H1 (cell line): ENCODE data around the gene ELAPOR2. TPM values are rescaled to one million over a fixed set of nuclear protein-coding genes. Genes with fewer than 3 reads are reported as not detected.

ENCODE experiments used
- CTCF ChIA-PET: fragments of 300-600 bp; sonication (Branson Sonifier 250); formaldehyde crosslinking; loops from one replicate; lab custom pipeline; 2021; ENCODE audit not compliant: partially characterized antibody; lab: Charles Lee
- POLR2A ChIA-PET: fragments of 300-600 bp; sonication (Branson Sonifier 250); formaldehyde crosslinking; loops from one replicate; lab custom pipeline; 2021; ENCODE audit warnings: inconsistent platforms; ENCODE audit not compliant: partially characterized antibody; lab: Charles Lee
- DNase-seq, 2 experiments: peaks; one replicate each; pipeline versions ENCODE4 v3.0.0 to v3.0.0-alpha.2; 2010 to 2022; ENCODE audit warnings: low spot score in 2 of 2, low read depth in 1 of 2, mixed read lengths in 1 of 2
- FAIRE-seq: peaks from 2 replicates; lab custom pipeline; 2011; peaks lifted over from hg19 to GRCh38; lab: Jason Lieb, UNC
- H2AFZ ChIP-seq: 2 replicates; pipeline ENCODE4 v1.8.1; 2012; ENCODE audit warnings: low read length, inconsistent platforms
- H2AK5ac ChIP-seq: 2 replicates; pipeline ENCODE4 v1.6.1; 2013; ENCODE audit warnings: low read depth, low read length
- H2BK120ac ChIP-seq: replicated peaks from 2 replicates; pipeline ENCODE3; 2013; ENCODE audit warnings: low read depth, low read length, inconsistent platforms
- H2BK12ac ChIP-seq: 2 replicates; pipeline ENCODE4 v1.6.1; 2013; ENCODE audit warnings: low read depth, low read length
- H2BK15ac ChIP-seq: 2 replicates; pipeline ENCODE4 v1.6.1; 2013; ENCODE audit warnings: low read length
- H2BK20ac ChIP-seq: 2 replicates; pipeline ENCODE4 v1.6.1; 2013; ENCODE audit warnings: low read length
- H2BK5ac ChIP-seq: 2 replicates; pipeline ENCODE4 v1.6.1; 2013; ENCODE audit warnings: low read depth, low read length
- H3K14ac ChIP-seq: 2 replicates; pipeline ENCODE4 v1.6.1; 2013; ENCODE audit warnings: inconsistent platforms; ENCODE audit not compliant: insufficient read length
- H3K18ac ChIP-seq: 2 replicates; pipeline ENCODE4 v1.6.1; 2013; ENCODE audit warnings: low read length; ENCODE audit errors: extremely low read depth
- H3K23ac ChIP-seq: 2 replicates; pipeline ENCODE4 v1.6.1; 2013; ENCODE audit warnings: inconsistent platforms; ENCODE audit not compliant: insufficient read length
- H3K23me2 ChIP-seq: 2 replicates; pipeline ENCODE4 v1.6.1; 2013; ENCODE audit warnings: low read depth, low read length
- H3K27ac ChIP-seq: 2 replicates; pipeline ENCODE4 v1.6.1; 2011; ENCODE audit warnings: low read depth, low read length, inconsistent platforms
- H3K27me3 ChIP-seq, 4 experiments: replicated peaks in 1 of 4; 1 replicate in 1 of 4; 2 replicates in 3 of 4; pipeline versions ENCODE4 v1.6.1 to v1.8.1; 2011 to 2013; ENCODE audit warnings: low read length in 3 of 4, mild to moderate bottlenecking in 3 of 4, inconsistent platforms in 2 of 4, mixed read lengths in 2 of 4, moderate library complexity in 1 of 4; ENCODE audit not compliant: control insufficient read depth in 3 of 4, insufficient read depth in 3 of 4; ENCODE audit errors: extremely low read depth in 1 of 4
- H3K36me3 ChIP-seq, 4 experiments: 2 replicates each; pipeline versions ENCODE4 v1.6.1 to v1.8.1; 2011 to 2013; ENCODE audit warnings: mild to moderate bottlenecking in 4 of 4, low read length in 3 of 4, moderate library complexity in 2 of 4, control low read depth in 1 of 4, inconsistent platforms in 1 of 4; ENCODE audit not compliant: insufficient read depth in 4 of 4, control insufficient read depth in 2 of 4
- H3K4ac ChIP-seq: replicated peaks from 2 replicates; pipeline ENCODE3; 2013; ENCODE audit warnings: low read length, low read depth, mixed read lengths, inconsistent platforms; ENCODE audit not compliant: insufficient read length
- H3K4me1 ChIP-seq, 4 experiments: replicated peaks in 1 of 4; 1 replicate in 1 of 4; 2 replicates in 3 of 4; pipeline versions ENCODE4 v1.6.1 to v1.8.1; 2011 to 2013; ENCODE audit warnings: low read length in 3 of 4, inconsistent platforms in 2 of 4, mixed read lengths in 1 of 4; ENCODE audit not compliant: insufficient read depth in 4 of 4, control insufficient read depth in 3 of 4
- H3K4me2 ChIP-seq, 2 experiments: 2 replicates each; pipeline versions ENCODE4 v1.6.1 to v1.8.1; 2011 to 2013; ENCODE audit warnings: low read depth in 2 of 2, low read length in 2 of 2, control low read depth in 1 of 2, inconsistent platforms in 1 of 2, mild to moderate bottlenecking in 1 of 2; ENCODE audit not compliant: insufficient read depth in 1 of 2
- H3K4me3 ChIP-seq, 4 experiments: fragments of 200-600, 300-600 bp in 1 of 4; sonication (generic), shearing (Covaris generic), sonication (Bioruptor Twin) in 1 of 4; 2 replicates each; pipeline versions ENCODE4 v1.5.1 to v1.8.1; 2011 to 2016; ENCODE audit warnings: low read length in 4 of 4, low read depth in 3 of 4, control low read depth in 2 of 4, inconsistent platforms in 2 of 4, mild to moderate bottlenecking in 2 of 4, mixed read lengths in 1 of 4, moderate library complexity in 1 of 4; ENCODE audit not compliant: insufficient read depth in 2 of 4; ENCODE audit errors: extremely low read depth in 1 of 4
- H3K56ac ChIP-seq: replicated peaks from 2 replicates; pipeline ENCODE3; 2013; ENCODE audit warnings: low read depth, mild to moderate bottlenecking, mixed read lengths, low read length, inconsistent platforms; ENCODE audit not compliant: insufficient read length
- H3K79me1 ChIP-seq: 2 replicates; pipeline ENCODE4 v1.6.1; 2013; ENCODE audit warnings: low read depth, low read length, control low read depth
- H3K79me2 ChIP-seq, 2 experiments: 2 replicates each; pipeline versions ENCODE4 v1.6.1 to v1.8.1; 2012 to 2013; ENCODE audit warnings: low read length in 2 of 2, mild to moderate bottlenecking in 2 of 2, inconsistent platforms in 1 of 2; ENCODE audit not compliant: insufficient read depth in 2 of 2, control insufficient read depth in 1 of 2
- H3K9ac ChIP-seq, 4 experiments: replicated peaks in 1 of 4; 1 replicate in 1 of 4; 2 replicates in 3 of 4; pipeline versions ENCODE4 v1.6.1 to v1.8.1; 2011 to 2013; ENCODE audit warnings: low read depth in 3 of 4, low read length in 3 of 4, control low read depth in 2 of 4, mild to moderate bottlenecking in 2 of 4, moderate library complexity in 2 of 4, inconsistent platforms in 1 of 4; ENCODE audit errors: extremely low read depth in 1 of 4
- H3K9me3 ChIP-seq, 2 experiments: 2 replicates each; pipeline versions ENCODE4 v1.6.1 to v1.8.1; 2012 to 2013; ENCODE audit warnings: mild to moderate bottlenecking in 2 of 2, moderate library complexity in 2 of 2, control low read depth in 1 of 2, inconsistent platforms in 1 of 2, low read depth in 1 of 2, low read length in 1 of 2, mixed read lengths in 1 of 2; ENCODE audit not compliant: insufficient read depth in 2 of 2
- H4K20me1 ChIP-seq, 2 experiments: replicated peaks in 1 of 2; 2 replicates each; pipeline versions ENCODE3 to v1.8.1; 2011 to 2013; ENCODE audit warnings: inconsistent platforms in 2 of 2, low read length in 2 of 2, mild to moderate bottlenecking in 1 of 2; ENCODE audit not compliant: insufficient read depth in 2 of 2, control insufficient read depth in 1 of 2
- H4K5ac ChIP-seq: 2 replicates; pipeline ENCODE4 v1.6.1; 2013; ENCODE audit warnings: low read length, low read depth, mixed read lengths, inconsistent platforms; ENCODE audit not compliant: insufficient read length
- H4K8ac ChIP-seq: 2 replicates; pipeline ENCODE4 v1.8.0; 2013; ENCODE audit warnings: mild to moderate bottlenecking, moderate library complexity, low read length, inconsistent platforms; ENCODE audit not compliant: insufficient read depth; ENCODE audit errors: extremely low read depth
- H4K91ac ChIP-seq: replicated peaks from 2 replicates; pipeline ENCODE3; 2013; ENCODE audit warnings: low read length, mixed read lengths, inconsistent platforms; ENCODE audit not compliant: insufficient read length
- POU5F1 ChIP-seq: IDR thresholded peaks from 2 replicates; pipeline ENCODE4 v1.6.1; 2011; ENCODE audit warnings: low read depth, mild to moderate bottlenecking, low read length, moderate library complexity
- RAD21 ChIP-seq, 2 experiments: IDR thresholded peaks in 1 of 2; conservative IDR thresholded peaks in 1 of 2; 2 replicates each; pipeline ENCODE4 v1.6.1; 2011; ENCODE audit warnings: low read depth in 2 of 2, low read length in 2 of 2, improper control_type of control experiment in 1 of 2, inconsistent platforms in 1 of 2, mild to moderate bottlenecking in 1 of 2, moderate library complexity in 1 of 2
- RBBP5 ChIP-seq: IDR thresholded peaks from 2 replicates; pipeline ENCODE4 v1.7.1; 2012; ENCODE audit warnings: low read depth, mild to moderate bottlenecking, inconsistent platforms, low read length, moderate library complexity, borderline replicate concordance
- WGBS, 2 experiments: shearing (Covaris generic) in 1 of 2; methylation state at CpG; one replicate each; pipeline versions ENCODE4 v1.1.6 to v1.1.7; 2013 to 2015; ENCODE audit warnings: low lambda C conversion rate in 2 of 2, mixed read lengths in 2 of 2, inconsistent platforms in 1 of 2, low coverage in 1 of 2, missing lambda C conversion rate in 1 of 2; ENCODE audit not compliant: insufficient replicate concordance in 2 of 2, insufficient coverage in 1 of 2, insufficient read length in 1 of 2; ENCODE audit errors: extremely low coverage in 1 of 2, missing lambda C conversion rate in 1 of 2; 5-methylcytosine and 5-hydroxymethylcytosine counted together
- polyA plus RNA-seq, 7 experiments: library from polyadenylated mRNA; depleted of rRNA in 3 of 7; stranded (reverse) in 5 of 7; unstranded in 2 of 7; fragments of >200 nt in 5 of 7; fragments of 200-250 nt in 2 of 7; gene quantifications; 1 replicate in 5 of 7; 2 replicates in 1 of 7; 4 replicates in 1 of 7; pipeline versions ENCODE4 v1.2.1 to v1.2.3, GENCODE V29; 2011 to 2013; ENCODE audit warnings: missing spikeins in 2 of 7, mixed read lengths in 2 of 7
- total RNA-seq: library from RNA; stranded (reverse); fragmentation: NEBNext Ultra II Directional; extraction: Animal tissue kit (Norgen Biotek cat#: 25700); gene quantifications from 2 replicates; pipeline ENCODE4 v1.2.1, GENCODE V29; 2021

Gene ELAPOR2
- total and polyA plus RNA-seq, 2 of the 8 experiments (the other 6 are each of a cell fraction or from before 2014, with no cell fraction given): 12.9 to 32.9 TPM

GRCh38 chr7:87091487-87092066 lies 32.1 kb upstream of the ELAPOR2 start:
- peak; percentile 62 for FAIRE-seq
- CTCF ChIA-PET: interaction anchor here (0.6 kb wide), 1 partner anchor 179 kb away, joined by 3 read pairs; no protein-coding TSS in a partner anchor
- no peak for DNase-seq

More at GRCh38 chr7:87091487-87092066, 32.1 kb upstream of the ELAPOR2 start:
- Histone ChIP-seq H4K91ac (no peak overlapping the region), H4K5ac (no peak overlapping the region), H2AFZ (0 out of 2 replicates have a peak overlapping the region, but pooled peaks have one; percentile 1), H3K27ac (no peak overlapping the region), H3K9ac (no peak overlapping the region), H2BK15ac (no peak overlapping the region), H3K23ac (no peak overlapping the region), H2BK5ac (no peak overlapping the region), H3K4me1 (peaks cover 0 to 4% (median 1%) of the 10 kb centered on the region in 4 experiments; a peak in 2 of 7 replicates), H3K14ac (no peak overlapping the region), H2BK120ac (no peak overlapping the region), H3K79me1 (no peaks in the 10 kb centered on the region), H3K4me3 (no peak overlapping the region), H3K23me2 (no peaks in the 10 kb centered on the region), H3K79me2 (no peaks in the 10 kb centered on the region), H2BK20ac (no peak overlapping the region), H4K8ac (no peak overlapping the region), H3K27me3 (no peaks in the 10 kb centered on the region), H2BK12ac (no peak overlapping the region), H2AK5ac (no peak overlapping the region), H4K20me1 (no peaks in the 10 kb centered on the region), H3K18ac (no peak overlapping the region), H3K4ac (no peak overlapping the region), H3K4me2 (no peak overlapping the region; a peak in 1 of 4 replicates), H3K9me3 (peaks cover 0 to 5% of the 10 kb centered on the region in 2 experiments; a peak in 1 of 4 replicates), H3K56ac (no peak overlapping the region), H3K36me3 (no peaks in the 10 kb centered on the region)
- TF ChIP-seq RBBP5 (peak; percentile 56; the same call in 1 of the 2 replicates), RAD21 (IDR thresholded peaks at IDR 0.05 in 1 of 2, conservative IDR thresholded peaks at IDR 0.05 in 1 of 2; ENCODE audit: low read depth in 2 of 2, low read length in 2 of 2) (no peak), POU5F1 (no peak)
- WGBS, 2 experiments: 87% methylated on average over 1 of the region's 1 CpG; no CpG with 5 or more reads in 1 of the 2 experiments
- POLR2A ChIA-PET: no interaction called here
